Tibial nerve (tissue), 4 donors: ENCODE results near the gene TBRG1.

Experiments
- CTCF ChIP-seq, 5 experiments: fragments of 200-600 bp in 3 of 5; fragments of 450-650 bp in 2 of 5; sonication (generic) in 3 of 5; IDR thresholded peaks; one replicate each; pipeline ENCODE4 v1.5.1; 2016 to 2019; ENCODE audit warnings: antibody characterized with exemption in 5 of 5, mild to moderate bottlenecking in 3 of 5, moderate library complexity in 2 of 5
- EP300 ChIP-seq, 2 donors: sonication (generic); formaldehyde crosslinking; IDR thresholded peaks; one replicate each; pipeline ENCODE4 v1.6.1; 2017; ENCODE audit warnings: antibody characterized with exemption in 2 of 2, mild to moderate bottlenecking in 1 of 2
- POLR2A ChIP-seq, 2 donors: fragments of 450-650 bp; IDR thresholded peaks; one replicate each; pipeline ENCODE4 v1.6.1; 2017; ENCODE audit warnings: antibody characterized with exemption in 2 of 2, mild to moderate bottlenecking in 2 of 2, moderate library complexity in 2 of 2

GRCh38 chr11:124627546-124627945, 4.9 kb downstream of the TBRG1 start:
- TF ChIP-seq CTCF (IDR thresholded peaks at IDR 0.05) (no peak), POLR2A (IDR thresholded peaks at IDR 0.05) (no peak), EP300 (IDR thresholded peaks at IDR 0.05) (no peak)
